GM15510 (cell line): ENCODE measurements around the gene MORN3.

ENCODE experiments used
- POLR2A ChIP-seq: IDR thresholded peaks from 3 replicates; pipeline ENCODE4 v1.6.1; 2011; ENCODE audit warnings: borderline replicate concordance; ENCODE audit not compliant: insufficient read length; ENCODE audit errors: extremely low read depth

Gene MORN3

GRCh38 chr12:121626853-121627640, 42.4 kb downstream of the MORN3 start:
- peak; percentile 51 for TF ChIP-seq POLR2A

DNA sequence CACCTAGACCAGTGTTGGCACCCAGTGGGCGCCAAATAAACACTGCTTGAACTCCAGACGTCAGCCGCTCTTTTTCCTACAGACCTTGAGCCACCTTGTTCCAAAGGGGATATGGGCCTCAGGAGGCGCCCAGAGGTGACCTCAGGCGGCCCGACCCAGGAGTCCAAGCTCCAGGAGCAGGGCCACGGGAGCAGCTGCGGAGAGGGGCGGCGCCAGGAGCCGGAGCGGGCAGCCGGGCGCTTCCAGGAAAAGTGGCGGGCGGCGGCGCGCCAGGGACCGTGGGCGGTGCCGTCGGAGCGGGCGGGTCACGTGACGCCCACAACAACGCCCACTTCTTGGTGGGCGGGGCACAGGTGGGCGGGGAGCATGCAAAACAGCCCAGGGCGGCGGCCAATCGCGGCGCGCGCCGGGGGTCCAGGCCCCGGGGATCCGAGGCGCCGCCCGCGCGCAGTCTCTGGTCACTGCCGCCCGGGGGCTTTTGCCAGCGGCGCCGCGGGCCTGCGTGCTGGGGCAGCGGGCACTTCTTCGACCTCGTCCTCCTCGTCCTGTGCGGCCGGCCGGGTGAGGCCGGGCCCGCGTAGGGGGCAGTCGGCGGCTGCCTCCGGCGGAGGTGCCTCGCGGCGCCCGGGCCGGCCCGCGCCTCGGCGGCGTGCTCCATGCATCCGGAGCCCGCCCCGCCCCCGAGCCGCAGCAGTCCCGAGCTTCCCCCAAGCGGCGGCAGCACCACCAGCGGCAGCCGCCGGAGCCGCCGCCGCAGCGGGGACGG, 43.2 kb downstream of the MORN3 start, which contains the start of gene ORAI1:
Gene ORAI1 (plus strand): TSS at position 444 of the 766 bp plus-strand sequence.
- TF ChIP-seq POLR2A: peak; percentile 98

DNA sequence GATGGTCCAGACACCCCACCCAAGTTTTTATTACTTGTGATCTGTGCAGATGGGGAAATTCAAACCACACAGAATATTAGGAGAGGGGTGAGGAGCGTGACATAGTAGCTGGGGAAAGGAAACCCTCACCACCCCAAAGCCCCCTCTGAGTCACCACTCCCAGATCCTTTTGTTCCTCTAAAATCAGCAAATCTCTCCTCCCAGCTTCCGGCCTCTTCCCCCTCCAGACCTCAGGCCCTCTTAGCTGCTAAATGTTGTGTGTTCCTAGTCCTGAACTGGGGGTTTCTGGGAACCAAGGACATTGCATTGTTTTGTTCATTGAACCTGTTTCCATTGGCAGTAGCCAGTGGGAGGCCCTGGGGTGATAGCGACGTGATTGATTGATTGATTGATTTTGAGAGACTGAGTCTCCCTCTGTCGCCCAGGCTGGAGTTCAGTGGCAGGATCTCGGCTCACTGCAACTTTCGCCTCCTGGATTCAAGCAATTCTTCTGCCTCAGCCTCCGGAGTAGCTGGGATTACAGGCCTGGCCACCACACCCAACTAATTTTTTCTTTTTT, 49.0 kb downstream of the MORN3 start:
- TF ChIP-seq POLR2A: no peak

DNA sequence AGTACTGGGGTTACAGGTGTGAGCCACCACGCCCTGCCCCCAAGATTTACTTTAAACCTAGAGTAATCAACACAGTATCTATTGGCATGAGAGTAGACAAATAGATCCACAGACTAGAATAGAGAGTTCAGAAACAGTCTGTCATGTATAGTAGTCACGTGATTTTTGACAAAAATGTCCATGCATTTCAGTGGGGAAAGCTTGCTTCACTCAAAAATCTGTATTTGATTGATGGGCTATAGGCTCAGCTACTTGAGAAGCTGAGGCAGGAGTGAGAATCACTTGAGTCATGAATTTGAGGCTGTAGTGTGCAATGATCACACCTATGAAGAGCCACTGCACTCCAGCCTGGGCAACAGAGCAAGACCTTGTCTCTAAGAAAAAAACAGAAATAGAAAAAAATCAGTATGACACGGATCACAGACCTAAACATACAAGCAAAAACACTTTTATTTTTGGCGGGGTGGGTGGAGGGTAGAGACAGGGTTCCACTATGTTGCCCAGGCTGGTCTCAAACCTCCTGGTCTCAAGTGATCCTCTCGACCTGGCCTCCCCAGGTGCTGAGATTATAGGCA, 50.7 kb downstream of the MORN3 start:
- no peak for TF ChIP-seq POLR2A

DNA sequence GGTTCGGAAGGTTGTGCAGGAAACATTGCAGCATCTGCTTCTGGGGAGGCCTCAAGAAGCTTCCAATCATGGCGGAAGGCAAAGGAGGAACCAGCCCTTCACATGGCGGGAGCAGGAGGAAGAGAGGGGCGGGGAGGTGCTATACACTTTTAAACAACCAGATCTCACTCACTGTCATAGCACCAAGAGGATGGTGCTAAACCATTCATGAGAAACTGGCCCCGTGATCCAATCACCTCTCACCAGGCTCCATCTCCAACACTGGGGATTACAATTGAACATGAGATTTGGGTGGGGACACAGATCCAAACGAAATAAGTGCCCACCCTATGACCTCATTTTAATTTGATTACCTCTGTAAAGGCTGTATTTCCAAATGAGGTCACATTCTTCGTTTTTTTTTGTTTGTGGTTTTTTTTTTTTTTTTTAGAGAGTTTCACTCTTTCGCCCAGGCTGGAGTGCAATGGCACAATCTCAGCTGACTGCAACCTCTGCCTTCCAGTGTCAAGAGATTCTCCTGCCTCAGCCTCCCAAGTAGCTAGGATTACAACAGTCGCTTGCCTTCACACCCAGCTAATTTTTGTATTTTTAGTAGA, 54.5 kb downstream of the MORN3 start:
- TF ChIP-seq POLR2A: no peak

DNA sequence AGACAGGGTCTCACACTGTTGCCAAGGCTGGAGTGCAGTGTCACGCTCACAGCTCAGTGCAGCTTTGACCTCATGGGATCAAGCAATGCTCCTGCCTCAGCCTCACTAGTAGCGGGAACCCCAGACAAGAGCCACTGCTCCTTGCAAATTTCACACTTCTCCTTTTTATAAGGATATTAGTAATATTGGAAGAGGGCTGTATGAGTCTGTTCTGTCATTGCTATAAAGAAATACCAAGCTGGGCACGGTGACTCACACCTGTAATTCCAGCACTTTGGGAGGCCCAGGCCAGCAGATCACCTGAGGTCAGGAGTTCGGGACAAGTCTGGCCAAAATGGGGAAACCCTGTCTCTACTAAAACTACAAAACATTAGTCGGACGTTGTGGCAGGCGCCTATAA, 56.0 kb downstream of the MORN3 start:
- TF ChIP-seq POLR2A: no peak

- no peak for TF ChIP-seq POLR2A
Observed at GRCh38 chr12:121611306-121611705, 58.1 kb downstream of the MORN3 start.

- no peak for TF ChIP-seq POLR2A
Observed at GRCh38 chr12:121610239-121611149, 59.0 kb downstream of the MORN3 start.

DNA sequence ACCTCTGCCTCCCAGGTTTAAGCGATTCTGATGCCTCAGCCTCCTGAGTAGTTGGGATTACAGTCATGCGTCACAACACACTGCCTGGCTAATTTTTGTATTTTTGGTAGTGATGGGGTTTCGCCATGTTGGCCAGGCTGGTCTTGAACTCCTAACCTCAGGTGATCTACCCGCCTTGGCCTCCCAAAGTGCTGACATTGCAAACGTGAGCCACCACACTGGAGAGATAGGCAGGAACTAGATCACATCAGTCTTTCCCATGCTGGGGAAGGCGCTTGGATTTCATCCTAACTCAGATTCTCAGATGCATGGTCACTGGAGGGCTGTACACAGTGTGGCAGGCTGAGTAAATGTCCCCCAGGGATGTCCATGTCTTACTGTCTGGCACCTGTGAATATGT, 61.2 kb downstream of the MORN3 start:
- TF ChIP-seq POLR2A: no peak

DNA sequence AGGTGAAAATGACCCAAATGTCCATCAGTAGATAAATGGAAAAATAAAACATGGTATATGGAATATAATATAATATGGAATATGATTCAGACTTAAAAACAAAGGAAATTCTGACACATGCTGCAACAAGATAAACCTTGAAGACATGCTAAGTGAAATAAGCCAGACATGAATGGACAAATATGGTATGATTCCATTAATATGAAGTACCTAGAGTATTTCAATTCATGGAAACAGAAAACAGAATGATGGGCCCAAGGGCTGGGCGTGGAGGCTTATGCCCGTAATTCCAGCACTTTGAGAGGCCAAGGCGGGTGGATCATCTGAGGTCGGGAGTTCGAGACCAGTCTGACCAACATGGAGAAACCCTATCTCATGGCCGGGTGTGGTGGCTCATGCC, 65.9 kb downstream of the MORN3 start:
- no peak for TF ChIP-seq POLR2A

- no peak for TF ChIP-seq POLR2A
Observed at GRCh38 chr12:121602766-121603165, 66.7 kb downstream of the MORN3 start.

- no peak for TF ChIP-seq POLR2A
Observed at GRCh38 chr12:121600702-121601336, 68.6 kb downstream of the MORN3 start.
